HG03135 (cell line): Measurements from ENCODE around the gene PPP2R1B.
"Not testable (repeated sequence)": the region's sequence is repeated elsewhere in the genome, so short reads cannot be mapped to it uniquely, and the experiment has no call there.

Experiments
- ATAC-seq: cut with Tn5 transposase; IDR thresholded peaks from one replicate; pipeline ENCODE4 v1.9.1; 2021; ENCODE audit warnings: mild to moderate bottlenecking, moderate library complexity; ENCODE audit not compliant: unreplicated experiment

The PPP2R1B gene

GRCh38 chr11:111784311-111784710, 18.1 kb upstream of the PPP2R1B start:
- not testable (repeated sequence) for ATAC-seq

- no peak for ATAC-seq
Observed at GRCh38 chr11:111782109-111782741, 16.0 kb upstream of the PPP2R1B start.

GRCh38 chr11:111779118-111779517, 12.9 kb upstream of the PPP2R1B start:
- ATAC-seq, result no peak

GRCh38 chr11:111778047-111778558, 11.9 kb upstream of the PPP2R1B start:
- no peak for ATAC-seq

- peak; percentile 62 for ATAC-seq
Observed at GRCh38 chr11:111777094-111778046, 11.2 kb upstream of the PPP2R1B start.

GRCh38 chr11:111776398-111777093, 10.4 kb upstream of the PPP2R1B start:
- ATAC-seq, result peak; percentile 94

- ATAC-seq, result no peak
Observed at GRCh38 chr11:111774955-111775710, 8.9 kb upstream of the PPP2R1B start.

- ATAC-seq, result no peak
Observed at GRCh38 chr11:111772535-111772934, 6.3 kb upstream of the PPP2R1B start.

- ATAC-seq, result not testable (repeated sequence)
Observed at GRCh38 chr11:111771205-111771604, 5.0 kb upstream of the PPP2R1B start.

GRCh38 chr11:111770581-111771134, 4.5 kb upstream of the PPP2R1B start:
- ATAC-seq, result no peak

- peak; percentile 17 for ATAC-seq
Observed at GRCh38 chr11:111766834-111767142, 599 bp upstream of the PPP2R1B start.

- peak; percentile 37 for ATAC-seq
Observed at GRCh38 chr11:111765320-111765983, 737 bp downstream of the PPP2R1B start.

GRCh38 chr11:111764621-111765020, 1.6 kb downstream of the PPP2R1B start:
- no peak for ATAC-seq

GRCh38 chr11:111762981-111763643, 3.1 kb downstream of the PPP2R1B start:
- no peak for ATAC-seq

GRCh38 chr11:111762526-111762925, 3.7 kb downstream of the PPP2R1B start:
- ATAC-seq, result no peak

GRCh38 chr11:111761036-111761435, 5.2 kb downstream of the PPP2R1B start:
- no peak for ATAC-seq

GRCh38 chr11:111759778-111760407, 6.3 kb downstream of the PPP2R1B start:
- no peak for ATAC-seq

GRCh38 chr11:111759376-111759775, 6.8 kb downstream of the PPP2R1B start:
- no peak for ATAC-seq

- ATAC-seq, result no peak
Observed at GRCh38 chr11:111756097-111756496, 10.1 kb downstream of the PPP2R1B start.
